GM18526 (cell line): ENCODE results near the gene ST6GALNAC6.

Experiments used
- POLR2A ChIP-seq: IDR thresholded peaks from 3 replicates; pipeline ENCODE4 v1.6.1; 2011; ENCODE audit not compliant: insufficient read length; ENCODE audit errors: extremely low read depth

Gene ST6GALNAC6

DNA sequence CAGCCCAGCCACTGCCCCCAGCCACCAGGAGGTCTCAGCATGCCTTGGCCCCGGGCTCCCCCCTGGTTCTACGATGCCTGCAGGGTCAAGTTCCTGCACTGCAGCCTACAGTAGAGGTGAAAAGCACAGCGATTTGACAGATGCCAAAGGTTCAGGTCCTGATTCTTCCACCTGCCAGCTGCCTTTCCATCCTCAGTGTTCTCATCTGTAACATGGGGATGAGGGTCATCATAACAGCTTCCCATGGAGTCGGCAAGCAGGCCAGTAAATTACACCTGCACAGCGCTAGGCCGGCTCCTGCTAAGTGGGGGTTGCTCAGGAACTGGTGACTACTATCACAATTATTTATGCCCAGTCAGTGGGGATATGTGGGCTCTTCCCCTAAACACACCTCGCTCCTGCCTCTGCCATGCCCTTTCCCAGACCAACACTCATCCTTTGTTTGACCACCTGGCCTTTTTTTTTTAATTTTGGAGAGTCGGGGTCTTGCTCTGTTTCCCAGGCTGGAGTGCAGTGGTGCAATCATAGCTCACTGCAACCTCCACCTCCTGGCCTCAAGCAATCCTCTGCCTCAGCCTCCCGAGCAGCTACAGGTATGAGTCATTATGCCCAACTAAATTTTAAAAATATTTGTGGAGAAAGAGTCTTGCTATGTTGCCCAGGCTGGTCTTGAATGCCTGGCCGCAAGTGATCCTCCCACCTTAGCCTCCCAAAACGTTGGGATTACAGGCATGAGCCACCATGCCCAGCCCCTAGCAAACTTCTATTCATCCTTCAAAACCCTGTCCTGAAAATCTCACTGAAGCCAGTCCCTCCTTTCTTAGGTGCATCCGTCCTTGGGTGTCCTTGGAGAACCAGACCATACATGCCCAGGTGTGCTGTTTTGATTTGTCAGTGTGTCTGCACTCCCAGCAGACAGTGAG is 51.3 kb downstream of the ST6GALNAC6 start:
- TF ChIP-seq POLR2A: no peak

DNA sequence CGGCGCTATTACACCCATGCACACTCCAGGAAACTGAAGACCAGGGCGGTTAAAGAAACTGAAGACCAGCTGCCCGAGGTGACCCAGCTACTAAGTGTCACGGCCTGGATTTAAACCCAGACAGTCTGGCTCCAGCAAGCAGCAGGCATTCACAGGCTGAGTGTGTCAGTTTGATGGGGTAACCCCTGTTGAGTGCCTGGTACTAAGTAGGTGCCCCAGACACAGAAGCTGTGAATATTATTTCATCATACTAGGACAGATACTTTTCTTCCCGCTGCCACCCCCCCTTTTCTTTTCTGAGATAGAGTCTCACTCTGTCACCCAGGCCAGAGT is 52.3 kb downstream of the ST6GALNAC6 start:
- TF ChIP-seq POLR2A: no peak

DNA sequence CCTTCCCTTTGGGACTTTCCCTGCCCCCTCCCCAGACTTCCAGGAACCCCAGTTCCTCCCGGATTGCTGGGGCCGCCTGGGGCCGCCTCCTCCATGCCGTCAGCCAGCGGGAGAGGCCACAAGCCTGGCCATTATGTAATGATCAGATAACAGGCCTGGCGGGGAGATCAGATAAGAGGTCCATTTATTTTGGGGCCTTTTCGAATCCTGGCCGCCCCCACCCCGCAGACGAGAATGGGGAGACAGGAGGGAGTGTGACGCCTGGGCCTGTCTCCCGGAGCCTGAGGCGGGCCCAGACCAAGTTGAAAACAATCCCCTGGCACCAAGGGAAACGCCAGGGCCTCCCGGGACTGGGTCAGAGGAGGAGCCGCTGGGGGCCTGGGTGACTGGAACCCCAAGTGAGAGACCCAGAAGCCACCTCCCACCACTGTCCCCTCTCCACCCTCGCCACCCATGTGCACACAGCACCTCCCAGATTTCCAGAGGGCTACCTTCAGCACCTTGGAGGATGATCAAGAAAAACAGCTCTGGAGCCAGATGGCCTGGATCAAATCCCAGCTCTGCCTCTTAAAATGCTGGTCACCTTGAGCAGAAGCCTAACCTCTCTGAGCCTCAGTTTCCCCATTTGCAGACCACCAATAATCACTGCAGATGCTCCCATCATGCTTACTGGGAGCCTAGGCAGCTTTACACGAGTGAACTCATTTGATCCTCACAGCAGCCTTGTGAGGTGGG is 52.8 kb downstream of the ST6GALNAC6 start:
- no peak for TF ChIP-seq POLR2A

DNA sequence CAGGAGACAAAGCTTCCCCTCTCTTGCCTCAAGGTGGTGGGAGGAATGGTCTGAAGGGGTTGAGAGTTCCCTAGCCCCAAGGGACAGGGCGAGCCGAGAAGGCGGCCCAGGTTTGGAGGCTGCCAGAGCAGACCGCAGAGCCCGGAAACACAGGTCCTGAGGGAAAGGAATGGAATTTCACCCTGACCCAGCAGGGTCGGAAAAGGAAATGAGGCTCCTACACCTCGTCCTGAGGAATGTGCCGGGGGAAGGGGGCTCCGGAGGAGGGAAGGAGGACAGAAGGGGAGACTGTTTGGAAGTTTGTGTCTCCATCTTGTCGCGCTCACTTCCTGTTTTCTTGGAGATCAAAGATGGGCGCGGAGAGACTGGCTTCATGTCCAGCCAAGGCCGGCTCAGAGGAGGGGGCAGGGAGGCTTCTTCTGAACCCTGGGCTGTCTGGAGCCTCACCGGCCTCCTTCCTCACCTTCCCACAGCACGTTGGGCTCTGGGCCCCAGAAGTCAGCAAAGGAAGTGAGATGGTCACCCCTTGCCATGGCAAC is 54.5 kb downstream of the ST6GALNAC6 start:
- no peak for TF ChIP-seq POLR2A

DNA sequence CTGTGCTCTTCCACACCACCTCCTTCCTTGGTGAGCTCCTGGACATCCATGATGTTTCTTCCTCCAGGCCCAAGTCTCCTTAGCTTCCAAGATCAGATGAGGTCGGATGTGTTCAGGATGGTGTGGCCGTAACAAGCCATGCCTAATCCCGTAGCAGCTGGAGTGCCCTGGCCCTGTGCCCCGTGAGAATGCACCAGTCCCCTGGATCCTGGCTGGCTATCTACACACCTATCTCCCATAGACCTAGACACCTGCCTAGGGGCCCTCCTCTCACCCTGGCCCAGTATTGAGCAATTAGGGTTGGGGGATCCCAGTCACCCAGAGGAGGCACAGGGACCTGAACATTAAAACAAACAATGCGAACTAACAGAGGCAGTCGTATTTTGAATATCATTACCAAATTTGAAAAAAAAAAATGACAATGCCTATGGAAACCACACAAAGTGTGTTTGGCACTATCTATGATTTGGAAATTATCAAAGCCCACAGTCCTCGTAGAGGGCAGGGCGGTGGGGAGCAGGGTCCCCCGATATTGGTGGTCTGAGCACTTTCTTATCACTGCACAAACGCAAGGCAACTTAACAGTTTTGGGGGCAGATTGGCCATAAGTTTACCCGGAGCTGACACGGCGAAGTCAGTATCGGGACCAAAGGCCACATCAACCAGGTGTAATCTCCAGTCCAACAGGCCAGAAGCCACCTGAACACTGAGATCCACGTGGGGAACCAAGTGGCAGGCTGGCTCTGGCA is 58.1 kb downstream of the ST6GALNAC6 start:
- no peak for TF ChIP-seq POLR2A

DNA sequence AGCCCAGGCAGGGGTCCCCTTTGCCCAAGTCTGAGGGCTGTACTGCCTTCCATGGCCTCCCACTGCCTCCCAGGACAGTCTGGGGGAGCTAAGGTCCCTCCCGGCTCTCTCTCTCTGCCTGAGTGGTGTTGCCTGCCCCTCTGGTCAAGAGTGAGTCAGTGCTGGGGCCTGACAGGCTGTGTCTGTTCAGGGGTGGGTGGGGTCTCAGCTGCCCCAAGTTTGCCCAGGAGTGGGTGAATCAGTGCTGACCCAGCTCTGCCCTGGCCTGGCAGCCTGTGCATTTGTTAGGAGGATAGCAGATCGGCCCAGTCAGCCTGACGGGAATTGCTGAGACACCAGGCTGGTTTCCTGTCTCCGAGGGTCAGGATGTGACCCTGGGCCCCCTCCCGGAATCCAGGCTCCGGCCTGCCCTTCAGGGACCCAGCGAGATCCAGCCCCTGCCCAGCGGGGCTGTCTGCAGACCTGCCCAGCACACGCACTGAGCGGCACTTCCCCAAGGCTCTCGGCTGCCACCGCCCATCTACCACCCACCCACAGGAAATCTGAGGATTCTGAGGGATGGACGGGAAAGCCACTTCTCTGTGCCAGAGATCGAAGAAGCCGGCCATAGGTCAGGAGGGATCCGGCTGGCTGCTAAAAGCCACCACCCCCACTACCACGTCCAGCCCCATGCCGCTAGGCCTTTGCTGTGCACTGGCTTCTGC is 60.9 kb downstream of the ST6GALNAC6 start:
- TF ChIP-seq POLR2A: no peak

DNA sequence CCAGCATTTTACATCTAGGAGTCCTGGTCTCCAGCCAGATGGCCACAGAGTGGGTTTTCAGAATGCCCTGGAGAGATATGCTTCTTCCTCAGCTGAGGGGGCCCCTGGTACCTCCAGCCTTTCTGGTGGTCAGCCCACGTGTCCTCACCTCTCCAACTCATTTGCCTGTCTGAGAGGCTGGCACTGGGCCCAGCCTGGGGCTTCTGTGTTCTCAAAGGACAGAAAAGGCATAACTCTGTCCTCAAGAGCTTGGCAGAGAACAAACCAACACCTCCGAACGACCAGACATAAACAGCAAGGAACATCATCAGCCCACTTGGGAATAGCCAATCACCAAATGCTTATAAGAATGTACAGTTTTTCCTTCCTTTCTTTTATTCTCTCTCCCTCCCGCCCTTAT is 62.1 kb downstream of the ST6GALNAC6 start:
- no peak for TF ChIP-seq POLR2A

DNA sequence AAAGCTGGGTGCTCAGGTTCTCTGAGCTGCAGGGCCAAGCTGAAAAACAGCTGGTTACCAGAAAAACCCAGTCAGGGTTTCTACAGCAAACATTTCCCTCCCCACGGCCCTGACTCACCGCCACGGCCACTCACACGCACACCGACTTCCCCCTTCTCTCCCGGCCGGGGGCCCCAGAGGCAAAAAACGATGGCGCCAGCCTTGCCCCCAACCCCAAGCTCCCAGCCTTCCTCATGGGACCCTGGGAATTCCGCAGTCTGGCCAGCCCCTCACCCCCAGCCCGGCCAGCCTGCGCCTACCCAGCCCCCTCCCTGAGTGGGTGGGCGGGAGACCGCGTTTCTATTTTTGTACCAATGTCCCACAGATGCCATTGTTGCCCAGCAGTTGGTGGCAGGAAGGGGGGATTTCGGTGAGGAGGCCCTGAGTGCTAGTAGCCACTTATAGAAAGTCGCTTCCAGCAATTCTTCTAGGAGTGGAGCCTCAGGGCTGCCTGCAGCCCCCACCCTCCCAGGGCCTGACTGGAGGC is 63.3 kb downstream of the ST6GALNAC6 start:
- no peak for TF ChIP-seq POLR2A
